H1 (cell line): Measurements from ENCODE around the gene NRXN2. TPM values are rescaled to one million over a fixed set of nuclear protein-coding genes. Genes with fewer than 3 reads are reported as not detected.

Experiments
- JUND ChIP-seq: IDR thresholded peaks from 2 replicates; pipeline ENCODE4 v1.6.1; 2011; ENCODE audit warnings: mild to moderate bottlenecking, improper control_type of control experiment, low read length
- POLR2AphosphoS5 ChIP-seq: IDR thresholded peaks from 2 replicates; pipeline ENCODE4 v1.6.1; 2011; ENCODE audit warnings: low read depth, low read length
- YY1 ChIP-seq: IDR thresholded peaks from 2 replicates; pipeline ENCODE4 v1.6.1; 2011; ENCODE audit warnings: low read depth, mild to moderate bottlenecking, low read length
- polyA plus RNA-seq, 7 experiments: library from polyadenylated mRNA; depleted of rRNA in 3 of 7; stranded (reverse) in 5 of 7; unstranded in 2 of 7; fragments of >200 nt in 5 of 7; fragments of 200-250 nt in 2 of 7; gene quantifications; 1 replicate in 5 of 7; 2 replicates in 1 of 7; 4 replicates in 1 of 7; pipeline versions ENCODE4 v1.2.1 to v1.2.3, GENCODE V29; 2011 to 2013; ENCODE audit warnings: missing spikeins in 2 of 7, mixed read lengths in 2 of 7
- total RNA-seq: library from RNA; stranded (reverse); fragmentation: NEBNext Ultra II Directional; extraction: Animal tissue kit (Norgen Biotek cat#: 25700); gene quantifications from 2 replicates; pipeline ENCODE4 v1.2.1, GENCODE V29; 2021
- TF ChIP-seq, protein P1 (sequence below): IDR thresholded peaks from 2 replicates; pipeline ENCODE4 v1.6.1; 2012; ENCODE audit warnings: low read length, inconsistent platforms
- TF ChIP-seq, protein P2 (sequence below): IDR thresholded peaks from 2 replicates; pipeline ENCODE4 v1.6.1; 2011; ENCODE audit warnings: low read depth, mild to moderate bottlenecking, low read length; ENCODE audit not compliant: insufficient read depth

NRXN2 gene
- total and polyA plus RNA-seq, 2 of the 8 experiments (the other 6 are each of a cell fraction or from before 2014, with no cell fraction given): 1.3 to 11.5 TPM

DNA sequence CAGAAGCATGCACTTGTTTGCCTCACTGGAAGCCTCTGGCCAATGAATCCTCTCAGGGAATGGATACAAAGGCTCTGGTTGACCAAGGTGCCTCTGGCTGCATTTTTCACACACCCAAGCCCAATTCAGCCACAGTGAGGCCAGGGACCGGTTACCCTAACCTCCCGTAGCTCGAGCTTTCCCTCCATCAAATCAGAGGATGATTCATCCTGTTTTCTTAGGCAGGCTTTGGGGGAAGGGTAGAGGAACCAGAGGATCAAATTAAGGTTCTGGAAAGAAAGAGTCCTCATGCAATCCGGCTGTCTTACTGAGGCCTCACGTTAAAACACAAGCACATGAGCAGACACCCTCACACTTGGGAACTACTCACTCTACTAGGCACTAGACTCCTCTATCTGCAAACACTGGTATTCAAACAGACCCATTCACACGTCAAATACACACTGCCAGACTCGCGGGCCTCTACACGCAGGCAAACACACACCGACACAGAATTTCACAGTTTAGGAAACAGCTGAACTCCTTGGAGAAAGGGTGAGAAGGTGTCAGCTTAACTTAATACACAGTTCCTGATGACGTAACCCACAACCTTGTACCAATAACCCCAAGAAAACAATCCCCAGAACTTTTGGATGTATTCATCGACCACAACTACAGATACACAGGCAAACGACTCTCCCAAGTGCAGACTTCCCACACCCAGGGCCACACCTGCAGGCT, 12.4 kb downstream of the NRXN2 start (continued):
- TF ChIP-seq, protein P1, sequence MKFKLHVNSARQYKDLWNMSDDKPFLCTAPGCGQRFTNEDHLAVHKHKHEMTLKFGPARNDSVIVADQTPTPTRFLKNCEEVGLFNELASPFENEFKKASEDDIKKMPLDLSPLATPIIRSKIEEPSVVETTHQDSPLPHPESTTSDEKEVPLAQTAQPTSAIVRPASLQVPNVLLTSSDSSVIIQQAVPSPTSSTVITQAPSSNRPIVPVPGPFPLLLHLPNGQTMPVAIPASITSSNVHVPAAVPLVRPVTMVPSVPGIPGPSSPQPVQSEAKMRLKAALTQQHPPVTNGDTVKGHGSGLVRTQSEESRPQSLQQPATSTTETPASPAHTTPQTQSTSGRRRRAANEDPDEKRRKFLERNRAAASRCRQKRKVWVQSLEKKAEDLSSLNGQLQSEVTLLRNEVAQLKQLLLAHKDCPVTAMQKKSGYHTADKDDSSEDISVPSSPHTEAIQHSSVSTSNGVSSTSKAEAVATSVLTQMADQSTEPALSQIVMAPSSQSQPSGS: no peak
- TF ChIP-seq JUND (no peak), POLR2AphosphoS5 (no peak), YY1 (no peak)
- TF ChIP-seq, protein P2, sequence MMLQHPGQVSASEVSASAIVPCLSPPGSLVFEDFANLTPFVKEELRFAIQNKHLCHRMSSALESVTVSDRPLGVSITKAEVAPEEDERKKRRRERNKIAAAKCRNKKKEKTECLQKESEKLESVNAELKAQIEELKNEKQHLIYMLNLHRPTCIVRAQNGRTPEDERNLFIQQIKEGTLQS: no peak
- TF ChIP-seq, all 59 proteins: peak for 0
